Measurements from ENCODE around the gene WDFY4. TPM values are rescaled to one million over a fixed set of nuclear protein-coding genes. Genes with fewer than 3 reads are reported as not detected.

WDFY4 gene
- total and polyA plus RNA-seq, 7 experiments from 2014 or later, result 0.12 to 39.3 (median 1.5) TPM

- intact Hi-C loops (cut with micrococcal nuclease), result loop anchor here in 1 of 2 donors (10.0 kb wide), 1 partner anchor 741 kb away; the partner anchor contains the start of gene DRGX
- no peaks in the 10 kb centered on the region for H3K27me3 ChIP-seq (ENCODE audit: control insufficient read depth in 2 of 2, insufficient read depth in 2 of 2, low read length in 2 of 2)
- peak overlapping the region in 2 of 10 donors; percentile 1 to 15 for H3K4me3 Mint-ChIP-seq
- no peak overlapping the region for H3K27ac Mint-ChIP-seq
- DNase-seq (no peak), ATAC-seq (no peak)
- no peak overlapping the region for H3K4me3 ChIP-seq (ENCODE audit: low read length)
- peaks cover 19 to 47% (median 35%) of the 10 kb centered on the region in 5 donors for H3K27me3 Mint-ChIP-seq
- H3K27ac ChIP-seq (ENCODE audit: low read depth, low read length), result no peak overlapping the region
- no peaks in the 10 kb centered on the region for H3K36me3 Mint-ChIP-seq
- H3K4me1 ChIP-seq (ENCODE audit: control insufficient read depth in 2 of 2, insufficient read depth in 2 of 2, low read length in 2 of 2), result peaks cover 4 to 5% of the 10 kb centered on the region in 2 donors
- H3K4me1 Mint-ChIP-seq, result peaks cover 5 to 14% (median 7%) of the 10 kb centered on the region in 7 donors
- POLR2A ChIA-PET, result no interaction called here
- H3K9me3 ChIP-seq (ENCODE audit: control insufficient read depth in 2 of 3, low read length in 3 of 3), result no peaks in the 10 kb centered on the region
- H3K36me3 ChIP-seq (ENCODE audit: control insufficient read depth in 2 of 3, insufficient read depth in 3 of 3, low read length in 3 of 3), result no peaks in the 10 kb centered on the region
- peaks cover 0 to 7% (median 0%) of the 10 kb centered on the region in 11 donors for H3K9me3 Mint-ChIP-seq
- CTCF ChIA-PET, result interaction anchor here (0.6 kb wide), 1 partner anchor 448 kb away, joined by 3 read pairs; no protein-coding TSS in a partner anchor
These were observed 30.6 kb upstream of the WDFY4 start for GRCh38 chr10:48653944-48654698.

GRCh38 chr10:48655411-48656240, 29.0 kb upstream of the WDFY4 start:
- H3K4me3 ChIP-seq (ENCODE audit: low read length), result no peak overlapping the region
- no peaks in the 10 kb centered on the region for H3K9me3 ChIP-seq (ENCODE audit: control insufficient read depth in 2 of 3, low read length in 3 of 3)
- Mint-ChIP-seq H3K36me3 (no peaks in the 10 kb centered on the region), H3K27me3 (peaks cover 18 to 46% (median 29%) of the 10 kb centered on the region in 5 donors), H3K4me1 (peaks cover 5 to 12% (median 7%) of the 10 kb centered on the region in 7 donors), H3K4me3 (peak overlapping the region in 7 of 10 donors; percentile 12 to 45 (median 27)), H3K9me3 (peaks cover 0 to 7% (median 0%) of the 10 kb centered on the region in 11 donors), H3K27ac (no peak overlapping the region)
- H3K27ac ChIP-seq (ENCODE audit: low read depth, low read length), result no peak overlapping the region
- ChIA-PET CTCF (interaction anchor here (0.6 to 3.1 kb wide), 6 partner anchors 12 to 1525 kb away, joined by 3 to 19 read pairs (median 3); no protein-coding TSS in a partner anchor), POLR2A (no interaction called here)
- H3K36me3 ChIP-seq (ENCODE audit: control insufficient read depth in 2 of 3, insufficient read depth in 3 of 3, low read length in 3 of 3), result no peaks in the 10 kb centered on the region
- peak; percentile 3 for ATAC-seq
- intact Hi-C loops (cut with micrococcal nuclease), result loop anchor here (1.0 to 10.0 kb wide), 7 partner anchors 48 to 739 kb away; partner anchors contain the start of genes ARHGAP22 (in 1 of the 2), DRGX (in 1 of the 2) and MAPK8 (in 1 of the 2)
- no peaks in the 10 kb centered on the region for H3K27me3 ChIP-seq (ENCODE audit: control insufficient read depth in 2 of 2, insufficient read depth in 2 of 2, low read length in 2 of 2)
- DNase-seq, result no peak
- peaks cover 4 to 5% of the 10 kb centered on the region in 2 donors for H3K4me1 ChIP-seq (ENCODE audit: control insufficient read depth in 2 of 2, insufficient read depth in 2 of 2, low read length in 2 of 2)

GRCh38 chr10:48656241-48656913, 28.3 kb upstream of the WDFY4 start:
- DNase-seq, result peak; percentile 51 to 96 (median 81)
- no peaks in the 10 kb centered on the region for H3K9me3 ChIP-seq (ENCODE audit: control insufficient read depth in 2 of 3, low read length in 3 of 3)
- ChIA-PET CTCF (interaction anchor here (0.6 to 3.1 kb wide), 9 partner anchors 12 to 1526 kb away, joined by 3 to 19 read pairs (median 3); no protein-coding TSS in a partner anchor), POLR2A (no interaction called here)
- H3K27ac ChIP-seq (ENCODE audit: low read depth, low read length), result no peak overlapping the region
- H3K27ac Mint-ChIP-seq, result peak overlapping the region in 2 of 9 donors; percentile 65 to 73
- peaks cover 0 to 7% (median 0%) of the 10 kb centered on the region in 11 donors for H3K9me3 Mint-ChIP-seq
- no peaks in the 10 kb centered on the region for H3K27me3 ChIP-seq (ENCODE audit: control insufficient read depth in 2 of 2, insufficient read depth in 2 of 2, low read length in 2 of 2)
- peak overlapping the region; percentile 76 to 91 (median 85) for H3K4me3 Mint-ChIP-seq
- H3K4me3 ChIP-seq (ENCODE audit: low read length), result peak overlapping the region; percentile 70
- no peaks in the 10 kb centered on the region for H3K36me3 Mint-ChIP-seq
- ATAC-seq, result peak; percentile 97
- H3K27me3 Mint-ChIP-seq, result peaks cover 16 to 46% (median 25%) of the 10 kb centered on the region in 5 donors
- peaks cover 4 to 5% of the 10 kb centered on the region in 2 donors for H3K4me1 ChIP-seq (ENCODE audit: control insufficient read depth in 2 of 2, insufficient read depth in 2 of 2, low read length in 2 of 2)
- H3K36me3 ChIP-seq (ENCODE audit: control insufficient read depth in 2 of 3, insufficient read depth in 3 of 3, low read length in 3 of 3), result no peaks in the 10 kb centered on the region
- peaks cover 5 to 12% (median 7%) of the 10 kb centered on the region in 7 donors for H3K4me1 Mint-ChIP-seq
- intact Hi-C loops (cut with micrococcal nuclease), result loop anchor here (1.0 to 10.0 kb wide), 7 partner anchors 49 to 738 kb away; partner anchors contain the start of genes ARHGAP22 (in 1 of the 2), DRGX (in 1 of the 2) and MAPK8 (in 1 of the 2)

GRCh38 chr10:48656914-48657305, 27.8 kb upstream of the WDFY4 start:
- ATAC-seq, result no peak
- peaks cover 4 to 5% of the 10 kb centered on the region in 2 donors for H3K4me1 ChIP-seq (ENCODE audit: control insufficient read depth in 2 of 2, insufficient read depth in 2 of 2, low read length in 2 of 2)
- H3K27me3 ChIP-seq (ENCODE audit: control insufficient read depth in 2 of 2, insufficient read depth in 2 of 2, low read length in 2 of 2), result no peaks in the 10 kb centered on the region
- no peak for DNase-seq
- no peaks in the 10 kb centered on the region for H3K36me3 ChIP-seq (ENCODE audit: control insufficient read depth in 2 of 3, insufficient read depth in 3 of 3, low read length in 3 of 3)
- peak overlapping the region in 7 of 10 donors; percentile 80 to 91 (median 85) for H3K4me3 Mint-ChIP-seq
- no peaks in the 10 kb centered on the region for H3K9me3 ChIP-seq (ENCODE audit: control insufficient read depth in 2 of 3, low read length in 3 of 3)
- intact Hi-C loops (cut with micrococcal nuclease), result loop anchor here (1.0 to 10.0 kb wide), 7 partner anchors 50 to 738 kb away; partner anchors contain the start of genes ARHGAP22 (in 1 of the 2), DRGX (in 1 of the 2) and MAPK8 (in 1 of the 2)
- ChIA-PET CTCF (interaction anchor here (0.8 to 3.1 kb wide), 5 partner anchors 20 to 856 kb away, joined by 3 to 19 read pairs (median 5); no protein-coding TSS in a partner anchor), POLR2A (no interaction called here)
- H3K9me3 Mint-ChIP-seq, result peaks cover 0 to 7% (median 0%) of the 10 kb centered on the region in 11 donors
- no peak overlapping the region for H3K27ac ChIP-seq (ENCODE audit: low read depth, low read length)
- peaks cover 5 to 12% (median 7%) of the 10 kb centered on the region in 7 donors for H3K4me1 Mint-ChIP-seq
- H3K36me3 Mint-ChIP-seq, result no peaks in the 10 kb centered on the region
- H3K27me3 Mint-ChIP-seq, result peaks cover 12 to 42% (median 19%) of the 10 kb centered on the region in 5 donors
- H3K27ac Mint-ChIP-seq, result no peak overlapping the region
- peak overlapping the region; percentile 70 for H3K4me3 ChIP-seq (ENCODE audit: low read length)

GRCh38 chr10:48657416-48657815, 27.3 kb upstream of the WDFY4 start:
- H3K9me3 ChIP-seq (ENCODE audit: control insufficient read depth in 2 of 3, low read length in 3 of 3), result no peaks in the 10 kb centered on the region
- intact Hi-C loops (cut with micrococcal nuclease), result loop anchor here (2.0 to 10.0 kb wide), 5 partner anchors 50 to 737 kb away; partner anchors contain the start of genes ARHGAP22 (in 1 of the 2), DRGX (in 1 of the 2) and MAPK8 (in 1 of the 2)
- CTCF ChIA-PET, result interaction anchor here (1.1 to 3.1 kb wide), 4 partner anchors 292 to 856 kb away, joined by 3 to 19 read pairs (median 6); no protein-coding TSS in a partner anchor
- H3K4me1 ChIP-seq (ENCODE audit: control insufficient read depth in 2 of 2, insufficient read depth in 2 of 2, low read length in 2 of 2), result peaks cover 4 to 5% of the 10 kb centered on the region in 2 donors
- Mint-ChIP-seq H3K9me3 (peaks cover 0 to 7% (median 0%) of the 10 kb centered on the region in 11 donors), H3K27me3 (peaks cover 12 to 42% (median 19%) of the 10 kb centered on the region in 5 donors), H3K4me1 (peaks cover 5 to 12% (median 7%) of the 10 kb centered on the region in 7 donors), H3K36me3 (no peaks in the 10 kb centered on the region), H3K27ac (no peak overlapping the region), H3K4me3 (peak overlapping the region in 2 of 10 donors; percentile 82 to 85)
- ATAC-seq (no peak), DNase-seq (no peak)
- no peak overlapping the region for H3K27ac ChIP-seq (ENCODE audit: low read depth, low read length)
- no peak overlapping the region for H3K4me3 ChIP-seq (ENCODE audit: low read length)
- H3K27me3 ChIP-seq (ENCODE audit: control insufficient read depth in 2 of 2, insufficient read depth in 2 of 2, low read length in 2 of 2), result no peaks in the 10 kb centered on the region
- no peaks in the 10 kb centered on the region for H3K36me3 ChIP-seq (ENCODE audit: control insufficient read depth in 2 of 3, insufficient read depth in 3 of 3, low read length in 3 of 3)
- POLR2A ChIA-PET, result no interaction called here
